Regular cardiac myocyte (primary cell): ENCODE data around the gene SKIC2. TPM values are rescaled to one million over a fixed set of nuclear protein-coding genes. Genes with fewer than 3 reads are reported as not detected.

Source experiments
- total RNA-seq: library from RNA; depleted of rRNA; stranded (reverse); fragments of >200 nt; gene quantifications from 2 replicates; pipeline ENCODE4 v1.2.3, GENCODE V29; 2014

The SKIC2 gene
- 70.5 and 74.2 TPM in 2 replicates for total RNA-seq

DNA sequence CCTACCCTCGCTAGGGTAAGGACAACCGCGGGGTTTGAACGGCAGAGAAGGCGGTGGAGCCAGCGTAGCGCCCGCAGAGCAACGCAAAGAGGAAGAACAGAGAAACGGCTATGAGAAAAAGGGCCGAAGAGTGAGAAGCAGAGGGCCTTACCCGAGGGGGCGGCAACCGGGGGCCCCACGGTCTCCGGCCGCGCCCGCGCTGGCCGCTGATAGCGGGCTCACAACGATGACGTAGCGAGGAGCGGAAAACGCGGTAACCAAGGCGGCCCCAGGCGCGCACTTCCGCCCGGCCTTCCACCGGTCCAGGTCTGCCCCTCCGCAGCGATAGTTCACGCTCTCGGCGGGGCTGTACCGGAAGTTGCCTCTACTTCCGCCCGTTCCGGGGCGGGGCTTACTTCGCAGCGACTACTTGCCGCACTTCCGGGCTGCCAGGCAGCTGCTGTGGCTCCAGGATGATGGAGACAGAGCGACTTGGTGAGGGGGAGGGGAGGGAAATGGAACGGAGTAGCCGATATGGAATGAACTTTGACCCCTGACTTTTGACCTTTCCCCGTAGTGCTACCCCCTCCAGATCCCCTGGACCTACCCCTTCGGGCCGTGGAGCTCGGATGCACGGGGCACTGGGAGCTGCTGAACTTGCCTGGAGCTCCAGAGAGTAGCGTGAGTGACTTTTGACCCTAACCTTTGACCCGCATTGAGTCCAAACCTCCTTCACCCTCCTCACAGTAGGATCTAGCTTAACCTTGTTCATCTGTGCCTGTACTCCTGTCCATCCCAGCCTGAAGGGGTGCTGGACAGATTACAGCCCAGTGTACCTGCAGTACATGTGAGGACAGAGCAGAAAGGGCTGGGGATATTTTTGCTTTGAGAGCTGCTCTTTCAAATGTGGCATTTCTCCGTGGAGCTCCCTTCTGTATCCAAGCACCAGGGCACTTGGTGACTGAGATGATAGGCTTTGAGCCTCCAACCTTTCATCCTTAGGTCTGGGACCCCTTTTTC lies at the start of gene SKIC2, which contains the start of gene NELFE:
TSS of gene SKIC2 (plus strand) at position 435 of the 999 bp plus-strand sequence. CDS start at position 453, 18 bp downstream.
TSS of gene NELFE (minus strand) at position 231 of the 999 bp plus-strand sequence. CDS start 525 bp downstream, outside the sequence.

DNA sequence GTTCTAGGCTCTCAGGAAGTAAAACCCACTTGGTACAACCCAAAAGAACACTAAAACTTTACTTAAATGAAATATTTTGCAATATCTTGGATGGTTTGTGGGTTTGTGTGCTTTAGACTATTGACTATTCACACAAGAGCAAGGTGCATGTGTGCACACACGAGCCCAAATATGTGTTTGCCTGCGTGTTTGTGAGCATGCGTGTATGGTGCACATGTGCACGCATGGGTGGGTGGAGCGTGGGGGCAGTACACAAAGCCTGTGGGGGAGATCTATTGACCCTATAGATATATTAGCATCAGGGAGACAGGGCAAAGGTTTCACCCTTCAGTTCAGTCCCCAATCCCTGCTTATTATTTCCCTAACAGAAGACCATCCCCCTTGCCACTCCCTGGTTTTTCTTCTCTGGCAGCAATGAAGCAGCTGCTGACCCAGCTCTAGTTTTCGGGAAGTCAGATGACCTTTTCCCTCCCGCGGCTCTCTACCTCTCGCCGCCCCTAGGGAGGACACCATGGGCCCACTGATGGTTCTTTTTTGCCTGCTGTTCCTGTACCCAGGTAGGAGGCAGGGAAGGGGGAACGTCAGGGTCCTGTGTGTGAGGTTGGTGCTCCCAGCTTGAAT lies 31.6 kb upstream of the SKIC2 start, which contains the start of gene C2:
TSS of gene C2 (plus strand) at position 476 of the 621 bp plus-strand sequence. CDS start at position 512, 36 bp downstream.

DNA sequence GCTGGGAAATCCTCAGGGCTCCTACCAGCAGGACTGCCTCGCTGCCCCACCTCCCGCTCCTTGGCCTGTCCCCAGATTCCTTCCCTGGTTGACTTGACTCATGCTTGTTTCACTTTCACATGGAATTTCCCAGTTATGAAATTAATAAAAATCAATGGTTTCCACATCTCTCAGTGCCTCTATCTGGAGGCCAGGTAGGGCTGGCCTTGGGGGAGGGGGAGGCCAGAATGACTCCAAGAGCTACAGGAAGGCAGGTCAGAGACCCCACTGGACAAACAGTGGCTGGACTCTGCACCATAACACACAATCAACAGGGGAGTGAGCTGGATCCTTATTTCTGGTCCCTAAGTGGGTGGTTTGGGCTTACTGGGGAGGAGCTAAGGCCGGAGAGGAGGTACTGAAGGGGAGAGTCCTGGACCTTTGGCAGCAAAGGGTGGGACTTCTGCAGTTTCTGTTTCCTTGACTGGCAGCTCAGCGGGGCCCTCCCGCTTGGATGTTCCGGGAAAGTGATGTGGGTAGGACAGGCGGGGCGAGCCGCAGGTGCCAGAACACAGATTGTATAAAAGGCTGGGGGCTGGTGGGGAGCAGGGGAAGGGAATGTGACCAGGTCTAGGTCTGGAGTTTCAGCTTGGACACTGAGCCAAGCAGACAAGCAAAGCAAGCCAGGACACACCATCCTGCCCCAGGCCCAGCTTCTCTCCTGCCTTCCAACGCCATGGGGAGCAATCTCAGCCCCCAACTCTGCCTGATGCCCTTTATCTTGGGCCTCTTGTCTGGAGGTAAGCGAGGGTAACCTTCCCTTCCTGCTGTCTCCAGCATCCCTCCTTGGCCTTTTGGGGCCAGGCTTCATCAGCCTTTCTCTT lies 13.2 kb upstream of the SKIC2 start, which contains the start of gene CFB:
TSS of gene CFB (plus strand) at position 589 of the 863 bp plus-strand sequence. CDS start at position 716, 127 bp downstream.

DNA sequence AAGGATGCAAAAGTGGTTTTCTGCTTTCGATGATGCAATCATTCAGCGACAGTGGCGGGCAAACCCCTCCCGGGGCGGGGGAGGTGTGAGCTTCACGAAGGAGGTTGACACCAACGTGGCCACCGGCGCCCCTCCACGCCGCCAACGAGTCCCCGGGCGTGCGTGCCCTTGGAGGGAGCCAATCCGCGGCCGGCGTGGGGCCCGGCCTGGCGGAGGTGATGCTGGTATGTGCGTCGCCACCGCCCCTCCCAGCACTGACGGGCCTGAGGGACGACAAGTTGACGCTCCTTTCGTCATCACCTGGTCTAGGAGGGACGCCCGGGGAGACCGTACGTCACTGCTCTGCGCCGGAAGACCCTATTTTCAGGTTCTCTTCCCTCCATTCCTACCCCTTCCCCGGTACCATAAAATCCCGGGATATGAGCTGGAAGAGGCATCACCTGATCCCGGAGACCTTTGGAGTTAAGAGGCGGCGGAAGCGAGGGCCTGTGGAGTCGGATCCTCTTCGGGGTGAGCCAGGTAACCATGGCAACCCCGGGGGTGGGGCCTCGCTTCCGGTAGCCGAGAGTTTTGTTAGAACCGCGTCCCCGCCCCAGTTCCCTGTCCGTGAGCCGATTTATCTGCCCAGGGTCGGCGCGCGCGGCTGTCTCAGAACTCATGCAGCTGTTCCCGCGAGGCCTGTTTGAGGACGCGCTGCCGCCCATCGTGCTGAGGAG lies 13.2 kb downstream of the SKIC2 start, which contains the start of gene DXO:
TSS of gene DXO (minus strand) at position 146 of the 716 bp plus-strand sequence. CDS start 463 bp downstream, outside the sequence.

DNA sequence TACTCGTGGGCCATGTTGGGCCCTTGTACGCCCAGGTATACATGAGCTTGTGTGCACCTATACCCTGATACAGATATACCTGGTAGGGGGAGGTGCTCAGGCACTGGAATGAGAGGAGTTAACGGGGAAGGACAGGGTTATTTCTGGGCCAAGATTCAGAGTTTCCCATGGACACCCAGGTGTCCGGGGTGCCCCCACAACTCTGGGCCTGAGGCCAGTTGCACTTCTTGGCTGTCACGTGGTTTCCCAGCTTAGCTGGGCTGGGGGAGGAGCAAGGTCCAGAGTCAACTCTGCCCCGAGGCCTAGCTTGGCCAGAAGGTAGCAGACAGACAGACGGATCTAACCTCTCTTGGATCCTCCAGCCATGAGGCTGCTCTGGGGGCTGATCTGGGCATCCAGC lies 22.8 kb downstream of the SKIC2 start, which contains the start of gene C4A:
TSS of gene C4A (plus strand) at position 314 of the 400 bp plus-strand sequence. CDS start at position 365, 51 bp downstream.

DNA sequence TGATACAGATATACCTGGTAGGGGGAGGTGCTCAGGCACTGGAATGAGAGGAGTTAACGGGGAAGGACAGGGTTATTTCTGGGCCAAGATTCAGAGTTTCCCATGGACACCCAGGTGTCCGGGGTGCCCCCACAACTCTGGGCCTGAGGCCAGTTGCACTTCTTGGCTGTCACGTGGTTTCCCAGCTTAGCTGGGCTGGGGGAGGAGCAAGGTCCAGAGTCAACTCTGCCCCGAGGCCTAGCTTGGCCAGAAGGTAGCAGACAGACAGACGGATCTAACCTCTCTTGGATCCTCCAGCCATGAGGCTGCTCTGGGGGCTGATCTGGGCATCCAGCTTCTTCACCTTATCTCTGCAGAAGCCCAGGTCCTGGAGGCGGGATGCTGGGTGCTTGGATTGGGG lies 55.6 kb downstream of the SKIC2 start, which contains the start of gene C4B:
TSS of gene C4B (plus strand) at position 249 of the 400 bp plus-strand sequence. CDS start at position 300, 51 bp downstream.

Other genes starting within 250 kb of the SKIC2 start
- not detected in 2 replicates for gene LY6G6D, start 243.8 kb upstream of the SKIC2 start, total RNA-seq
- under 0.01 TPM in 1 of 2 replicates, not detected in the other for gene LY6G6C, start 237.4 kb upstream of the SKIC2 start, total RNA-seq
- gene MPIG6B, start 235.8 kb upstream of the SKIC2 start, total RNA-seq: 0.28 TPM in 1 of 2 replicates, not detected in the other
- gene DDAH2, start 229.9 kb upstream of the SKIC2 start, total RNA-seq: 58.1 and 70.5 TPM in 2 replicates
- gene CLIC1, start 222.6 kb upstream of the SKIC2 start, total RNA-seq: 711 and 1,283 TPM in 2 replicates
- 4.4 and 5.4 TPM in 2 replicates for gene MSH5, start 219.2 kb upstream of the SKIC2 start, total RNA-seq
- gene SAPCD1, start 196.5 kb upstream of the SKIC2 start, total RNA-seq: 0.19 and 0.85 TPM in 2 replicates
- gene VWA7, start 181.8 kb upstream of the SKIC2 start, total RNA-seq: under 0.01 TPM in 1 of 2 replicates, not detected in the other
- gene VARS1, start 163.4 kb upstream of the SKIC2 start, total RNA-seq: 32.4 and 91.3 TPM in 2 replicates
- 18.0 and 46.2 TPM in 2 replicates for gene LSM2, start 152.2 kb upstream of the SKIC2 start, total RNA-seq
- gene HSPA1L, start 143.9 kb upstream of the SKIC2 start, total RNA-seq: 1.3 and 2.8 TPM in 2 replicates
- 87.9 and 192 TPM in 2 replicates for gene HSPA1A, start 143.6 kb upstream of the SKIC2 start, total RNA-seq
- 119 and 235 TPM in 2 replicates for gene HSPA1B, start 131.4 kb upstream of the SKIC2 start, total RNA-seq
- gene NEU1, start 96.4 kb upstream of the SKIC2 start, total RNA-seq: 51.4 and 93.9 TPM in 2 replicates
- not detected in 2 replicates for gene SLC44A4, start 80.2 kb upstream of the SKIC2 start, total RNA-seq
- 50.2 and 55.2 TPM in 2 replicates for gene EHMT2, start 61.5 kb upstream of the SKIC2 start, total RNA-seq
- 4.2 and 4.6 TPM in 2 replicates for gene ZBTB12, start 57.1 kb upstream of the SKIC2 start, total RNA-seq
- 0.38 and 6.8 TPM in 2 replicates for gene C2, start 31.5 kb upstream of the SKIC2 start, total RNA-seq
- 5.8 and 65.1 TPM in 2 replicates for gene CFB, start 13.1 kb upstream of the SKIC2 start, total RNA-seq
- 79.5 and 180 TPM in 2 replicates for gene NELFE, start 204 bp upstream of the SKIC2 start, total RNA-seq
- 11.9 and 14.7 TPM in 2 replicates for gene DXO, start 13.0 kb downstream of the SKIC2 start, total RNA-seq
- gene C4A, start 22.9 kb downstream of the SKIC2 start, total RNA-seq: 1.2 and 5.1 TPM in 2 replicates
- 1.9 and 4.5 TPM in 2 replicates for gene C4B, start 55.6 kb downstream of the SKIC2 start, total RNA-seq
- 0.19 TPM in 1 of 2 replicates, not detected in the other for gene CYP21A2, start 79.2 kb downstream of the SKIC2 start, total RNA-seq
- 3.6 and 10.4 TPM in 2 replicates for gene TNXB, start 150.2 kb downstream of the SKIC2 start, total RNA-seq
- 6.7 and 14.9 TPM in 2 replicates for gene ATF6B, start 169.1 kb downstream of the SKIC2 start, total RNA-seq
- gene FKBPL, start 171.1 kb downstream of the SKIC2 start, total RNA-seq: 5.0 and 5.9 TPM in 2 replicates
- 0.28 TPM in 1 of 2 replicates, not detected in the other for gene PRRT1, start 192.8 kb downstream of the SKIC2 start, total RNA-seq
- gene PPT2, start 195.0 kb downstream of the SKIC2 start, total RNA-seq: 10.2 and 49.3 TPM in 2 replicates
- 0.58 and 1.4 TPM in 2 replicates for gene EGFL8, start 205.4 kb downstream of the SKIC2 start, total RNA-seq
- gene AGPAT1, start 216.9 kb downstream of the SKIC2 start, total RNA-seq: 17.8 and 20.3 TPM in 2 replicates
- gene RNF5, start 219.2 kb downstream of the SKIC2 start, total RNA-seq: 35.5 and 41.0 TPM in 2 replicates
- 0.56 and 0.58 TPM in 2 replicates for gene AGER, start 225.1 kb downstream of the SKIC2 start, total RNA-seq
- gene PBX2, start 231.0 kb downstream of the SKIC2 start, total RNA-seq: 28.8 and 35.5 TPM in 2 replicates
- 1.5 and 1.7 TPM in 2 replicates for gene GPSM3, start 233.5 kb downstream of the SKIC2 start, total RNA-seq